Heart left ventricle (tissue), 13 donors: ENCODE data around the gene ALK.

ENCODE experiments used
- CTCF ChIP-seq, 12 donors: fragments of 200-600 bp; sonication (generic) in 4 of 12; IDR thresholded peaks; one replicate each; pipeline versions ENCODE4 v1.5.0 to v1.8.0; 2018 to 2022; ENCODE audit warnings: antibody characterized with exemption in 12 of 12, mild to moderate bottlenecking in 5 of 12
- POLR2A ChIP-seq, 2 donors: fragments of 450-650 bp; IDR thresholded peaks; one replicate each; pipeline ENCODE4 v1.6.1; 2017; ENCODE audit warnings: antibody characterized with exemption in 2 of 2, mild to moderate bottlenecking in 2 of 2, moderate library complexity in 2 of 2
- donor health status: ischemic (EF 13 %, LVEDD 7.1; RV severe dilation, severe dysfunction).
- donor health status: DM: no; HTN: yes; CAD: no.
- donor health status: DM: no; HTN: no; CAD: no.
- donor health status: ischemic (EF 25% LVEDD 6.9; RV normal size, moderate dysfunction).
- donor health status: ischemic (EF 25% LVEDD 5.7; RV mildly dilated, moderate dysfunction).
- donor health status: ischemic (EF 35%, LVEDD 5.7; RV mildly dilated, moderate dysfunction).
- donor health status: nonischemic (EF 11% LVEDD 7.7; RV severe dilation, severe dysfunction).
- donor health status: DM: yes; HTN: yes; CAD: no.
- donor health status: PGD.
- donor health status: ischemic (EF 29% LVEDD 5.4; RV normal size, mild dysfunction).
- donor health status: nonischemic (EF 23%, LVEDD 6.1; RV moderate dilation, normal function).

DNA sequence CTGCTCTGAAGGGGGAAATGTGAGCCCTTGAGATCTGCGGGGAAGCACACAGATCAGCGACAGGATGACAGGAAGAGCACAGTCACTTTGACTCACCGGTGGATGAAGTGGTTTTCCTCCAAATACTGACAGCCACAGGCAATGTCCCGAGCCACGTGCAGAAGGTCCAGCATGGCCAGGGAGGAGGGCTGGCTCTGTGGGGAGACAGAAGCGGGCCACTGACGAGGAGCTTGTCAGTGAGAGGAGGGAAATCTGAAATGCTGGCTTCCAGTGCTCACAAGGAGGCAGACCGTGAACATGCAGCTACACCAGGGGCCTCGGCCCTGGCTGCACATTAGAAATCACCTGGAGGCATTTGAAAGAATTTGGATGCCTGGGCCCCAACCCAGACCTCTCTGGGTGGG lies 707.5 kb downstream of the ALK start:
- TF ChIP-seq CTCF (IDR thresholded peaks at IDR 0.05) (no peak), POLR2A (IDR thresholded peaks at IDR 0.05) (no peak)
